HCT116 (cell line): ENCODE measurements around the gene EXOC6B. TPM values are rescaled to one million over a fixed set of nuclear protein-coding genes. Genes with fewer than 3 reads are reported as not detected.

Experiments
- ATAC-seq: fragments of 200-7000 bp; cut with Tn5 transposase; 2 replicates; pipeline ENCODE4 v1.9.1; 2020; ENCODE audit warnings: mild to moderate bottlenecking, moderate library complexity
- BruUV-seq: library from RNA; stranded (reverse); fragments of 400-500 nt; replicated peaks from 2 replicates; lab custom pipeline; 2021; lab: Mats Ljungman, UMichigan
- CTCF ChIA-PET: fragments of 300-600 bp; sonication (Branson Sonifier 250); formaldehyde crosslinking; loops from one replicate; lab custom pipeline; 2021; ENCODE audit warnings: antibody characterized with exemption; lab: Charles Lee
- POLR2A ChIA-PET: fragments of 300-600, 350-600 bp; sonication (Branson Sonifier 250); formaldehyde crosslinking; loops from one replicate; lab custom pipeline; 2021; ENCODE audit warnings: antibody characterized with exemption; lab: Charles Lee
- RAD21 ChIA-PET, 2 experiments: fragments of 300-600 bp; sonication (Branson Sonifier 250); formaldehyde crosslinking; loops; one replicate each; lab custom pipeline; 2023; ENCODE audit warnings: low total read pairs in 2 of 2; ENCODE audit not compliant: uncharacterized antibody in 2 of 2, unreplicated experiment in 2 of 2, low non-redundant PET in 1 of 2; lab: Charles Lee
- DNase-seq: peaks from one replicate; pipeline ENCODE4 v3.0.0-alpha.2; 2010; ENCODE audit warnings: low read depth, low spot score
- H2AFZ ChIP-seq: fragments of 200-600 bp; shearing (Covaris generic), sonication (generic); 2 replicates; pipeline ENCODE4 v1.6.1; 2017; ENCODE audit warnings: low read depth, mixed run types, mixed read lengths, antibody characterized with exemption, low read length; ENCODE audit not compliant: poor library complexity, severe bottlenecking
- H3K27ac ChIP-seq: 2 replicates; pipeline ENCODE4 v1.5.1; 2012; ENCODE audit warnings: low read depth, low read length
- H3K27me3 ChIP-seq: fragments of 200-600 bp; sonication (generic); 2 replicates; pipeline ENCODE4 v1.6.1; 2016; ENCODE audit warnings: mixed run types, low read length, mixed read lengths; ENCODE audit not compliant: insufficient read depth
- H3K36me3 ChIP-seq, 2 experiments: fragments of 200-500 bp in 1 of 2; fragments of 200-600 bp in 1 of 2; sonication (Bioruptor generic) in 1 of 2; sonication (generic) in 1 of 2; 2 replicates each; pipeline versions ENCODE4 v1.5.1 to v1.6.1; 2014 to 2016; ENCODE audit warnings: low read length in 2 of 2, inconsistent platforms in 1 of 2, mixed read lengths in 1 of 2, mixed run types in 1 of 2; ENCODE audit not compliant: insufficient read depth in 2 of 2, control insufficient read depth in 1 of 2
- H3K4me1 ChIP-seq, 2 experiments: fragments of 200-600 bp in 1 of 2; sonication (generic) in 1 of 2; 2 replicates each; pipeline versions ENCODE4 v1.5.1 to v1.6.1; 2012 to 2017; ENCODE audit warnings: low read length in 2 of 2, inconsistent platforms in 1 of 2, mild to moderate bottlenecking in 1 of 2, mixed read lengths in 1 of 2, mixed run types in 1 of 2, moderate library complexity in 1 of 2; ENCODE audit not compliant: insufficient read depth in 2 of 2, control insufficient read depth in 1 of 2
- H3K4me2 ChIP-seq: fragments of 200-600 bp; sonication (generic); 2 replicates; pipeline ENCODE4 v1.6.1; 2017; ENCODE audit warnings: mixed run types, low read length, mixed read lengths
- H3K4me3 ChIP-seq, 2 experiments: fragments of 200-600 bp in 1 of 2; sonication (generic) in 1 of 2; replicated peaks in 1 of 2; 2 replicates each; pipeline ENCODE4 v1.5.1; 2011 to 2016; ENCODE audit warnings: low read length in 2 of 2, control low read depth in 1 of 2, low read depth in 1 of 2, mild to moderate bottlenecking in 1 of 2, mixed read lengths in 1 of 2, mixed run types in 1 of 2
- H3K79me2 ChIP-seq: fragments of 200-600 bp; sonication (generic); 2 replicates; pipeline ENCODE4 v1.6.1; 2017; ENCODE audit warnings: mild to moderate bottlenecking, mixed run types, low read length, moderate library complexity, mixed read lengths; ENCODE audit not compliant: insufficient read depth
- H3K9ac ChIP-seq: fragments of 200-600 bp; sonication (generic); 2 replicates; pipeline ENCODE4 v1.6.1; 2016; ENCODE audit warnings: low read length, mixed read lengths
- H3K9me2 ChIP-seq: fragments of 200-600 bp; sonication (generic), shearing (Covaris generic); 2 replicates; pipeline ENCODE4 v1.6.1; 2017; ENCODE audit warnings: mixed run types, mild to moderate bottlenecking, moderate library complexity; ENCODE audit not compliant: insufficient read depth
- H3K9me3 ChIP-seq, 2 experiments: fragments of 200-500 bp in 1 of 2; fragments of 200-600 bp in 1 of 2; sonication (Bioruptor generic) in 1 of 2; sonication (generic) in 1 of 2; 2 replicates each; pipeline ENCODE4 v1.6.1; 2014 to 2017; ENCODE audit warnings: low read length in 2 of 2, mixed read lengths in 2 of 2, inconsistent platforms in 1 of 2, low read depth in 1 of 2, mild to moderate bottlenecking in 1 of 2, mixed run types in 1 of 2, moderate library complexity in 1 of 2; ENCODE audit not compliant: control insufficient read depth in 1 of 2, insufficient read depth in 1 of 2
- H4K20me1 ChIP-seq: fragments of 200-600 bp; sonication (generic), shearing (Covaris generic); 2 replicates; pipeline ENCODE4 v1.6.1; 2017; ENCODE audit warnings: mixed run types, mild to moderate bottlenecking, moderate library complexity; ENCODE audit not compliant: insufficient read depth
- ATF3 ChIP-seq: IDR thresholded peaks from 2 replicates; pipeline ENCODE4 v1.6.1; 2012
- CEBPB ChIP-seq: IDR thresholded peaks from 2 replicates; pipeline ENCODE4 v1.6.1; 2012; ENCODE audit warnings: low read depth
- EGR1 ChIP-seq: IDR thresholded peaks from 2 replicates; pipeline ENCODE4 v1.6.1; 2012; ENCODE audit warnings: low read depth
- FOSL1 ChIP-seq: IDR thresholded peaks from 2 replicates; pipeline ENCODE4 v1.6.1; 2012; ENCODE audit warnings: low read depth
- SP1 ChIP-seq: IDR thresholded peaks from 2 replicates; pipeline ENCODE4 v1.6.1; 2012; ENCODE audit warnings: low read depth
- intact Hi-C: fragments of 100-400 bp; cut with micrococcal nuclease; formaldehyde crosslinking; loops from 2 replicates; pipeline ENCODE4 v1.10.0; 2022
- total RNA-seq: library from RNA; stranded (reverse); gene quantifications from one replicate; pipeline ENCODE4 v1.2.1, GENCODE V29; 2021; ENCODE audit not compliant: unreplicated experiment

The EXOC6B gene
- total RNA-seq, 1 experiment from 2014 or later = 25.4 TPM

GRCh38 chr2:72682061-72682460 lies 143.8 kb downstream of the EXOC6B start:
- Histone ChIP-seq H3K4me3 (no peak overlapping the region), H3K27ac (no peak overlapping the region), H3K79me2 (no peaks in the 10 kb centered on the region), H3K4me2 (no peak overlapping the region), H4K20me1 (no peaks in the 10 kb centered on the region), H2AFZ (no peak overlapping the region), H3K4me1 (no peaks in the 10 kb centered on the region), H3K9me2 (no peaks in the 10 kb centered on the region), H3K9me3 (no peaks in the 10 kb centered on the region), H3K36me3 (no peaks in the 10 kb centered on the region), H3K9ac (no peak overlapping the region), H3K27me3 (no peaks in the 10 kb centered on the region)
- intact Hi-C loops = no loop called here
- POLR2A ChIA-PET = no interaction called here
- TF ChIP-seq EGR1 (no peak), ATF3 (no peak)
- RAD21 ChIA-PET = no interaction called here
- DNase-seq (no peak), ATAC-seq (no peak)
- no TSS peak for BruUV-seq
- CTCF ChIA-PET = no interaction called here

- ChIA-PET CTCF (no interaction called here), POLR2A (no interaction called here)
- no peak for ATAC-seq
These were observed 144.5 kb downstream of the EXOC6B start for GRCh38 chr2:72681016-72681995.

More at GRCh38 chr2:72681016-72681995, 144.5 kb downstream of the EXOC6B start:
- intact Hi-C loops = no loop called here
- RAD21 ChIA-PET = no interaction called here
- H3K79me2 ChIP-seq = no peaks in the 10 kb centered on the region
- H3K27me3 ChIP-seq = no peaks in the 10 kb centered on the region
- H3K9me2 ChIP-seq = no peaks in the 10 kb centered on the region
- no peak overlapping the region for H3K4me2 ChIP-seq
- no peaks in the 10 kb centered on the region for H3K9me3 ChIP-seq
- H3K9ac ChIP-seq = no peak overlapping the region
- no peak for DNase-seq
- no peak overlapping the region for H3K4me3 ChIP-seq
- H3K36me3 ChIP-seq = no peaks in the 10 kb centered on the region
- TF ChIP-seq CEBPB (no peak), SP1 (no peak), FOSL1 (no peak)
- H2AFZ ChIP-seq = no peak overlapping the region
- no peaks in the 10 kb centered on the region for H4K20me1 ChIP-seq
- H3K27ac ChIP-seq = no peak overlapping the region
- no peaks in the 10 kb centered on the region for H3K4me1 ChIP-seq
- BruUV-seq = no TSS peak
